SH-SY5Y (cell line): ENCODE measurements around the gene HNRNPLL.

ENCODE experiments used
- GATA2 ChIP-seq: IDR thresholded peaks from 2 replicates; pipeline ENCODE4 v1.6.1; 2011; ENCODE audit warnings: mild to moderate bottlenecking, low read depth, low read length
- GATA3 ChIP-seq: IDR thresholded peaks from 2 replicates; pipeline ENCODE4 v1.6.1; 2011; ENCODE audit warnings: low read depth, mild to moderate bottlenecking, low read length, moderate library complexity

- no peak for TF ChIP-seq GATA3
- no peak for TF ChIP-seq GATA2
Observed at GRCh38 chr2:38549851-38550250, 52.9 kb downstream of the HNRNPLL start.
